Ishikawa (cell line): ENCODE measurements around the gene MESP1.

Source experiments
- CEBPB ChIP-seq: IDR thresholded peaks from 2 replicates; pipeline ENCODE4 v1.6.1; 2012
- CREB1 ChIP-seq: IDR thresholded peaks from 2 replicates; pipeline ENCODE4 v1.6.1; 2012; ENCODE audit warnings: low read depth
- EGR1 ChIP-seq: IDR thresholded peaks from 2 replicates; pipeline ENCODE4 v1.6.1; 2012
- EP300 ChIP-seq: IDR thresholded peaks from 2 replicates; pipeline ENCODE4 v1.6.1; 2012; ENCODE audit warnings: borderline replicate concordance
- FOXM1 ChIP-seq: IDR thresholded peaks from 2 replicates; pipeline ENCODE4 v1.6.1; 2012; ENCODE audit warnings: low read depth, borderline replicate concordance
- NFIC ChIP-seq: IDR thresholded peaks from 2 replicates; pipeline ENCODE4 v1.6.1; 2012
- RAD21 ChIP-seq: IDR thresholded peaks from 2 replicates; pipeline ENCODE4 v1.6.1; 2012; ENCODE audit warnings: low read depth
- TAF1 ChIP-seq: IDR thresholded peaks from 2 replicates; pipeline ENCODE4 v1.6.1; 2012; ENCODE audit warnings: low read depth, mild to moderate bottlenecking
- TCF12 ChIP-seq: IDR thresholded peaks from 2 replicates; pipeline ENCODE4 v1.6.1; 2012; ENCODE audit warnings: low read depth
- TEAD4 ChIP-seq: IDR thresholded peaks from 2 replicates; pipeline ENCODE4 v1.6.1; 2012
- ZBTB7A ChIP-seq: IDR thresholded peaks from 2 replicates; pipeline ENCODE4 v1.6.1; 2012; ENCODE audit warnings: low read depth
- TF ChIP-seq, protein P1 (sequence below): IDR thresholded peaks from 2 replicates; pipeline ENCODE4 v1.6.1; 2012; ENCODE audit warnings: low read depth, mild to moderate bottlenecking

DNA sequence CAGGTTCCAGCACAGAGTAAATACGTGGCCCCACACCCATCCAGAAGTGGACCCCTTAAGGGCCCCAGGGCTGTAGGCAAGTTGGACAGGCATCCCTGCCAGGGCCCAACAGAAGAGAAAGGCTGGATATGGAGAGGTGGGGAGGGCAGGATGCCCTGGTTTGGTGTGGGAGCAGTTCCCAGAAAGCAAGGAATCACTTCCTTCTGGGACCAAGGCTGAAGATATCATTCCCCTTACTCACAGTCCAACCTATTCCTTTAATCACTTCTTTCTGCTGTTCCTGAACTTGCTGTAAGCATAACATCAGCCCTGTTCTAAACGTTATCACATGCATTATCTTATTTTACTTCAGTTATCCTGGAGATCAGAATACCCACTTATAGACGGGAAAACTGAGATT lies 19.0 kb upstream of the MESP1 start:
- TF ChIP-seq CREB1 (no peak), EP300 (no peak), TAF1 (no peak), TEAD4 (no peak), TCF12 (no peak), CEBPB (no peak), EGR1 (no peak), RAD21 (no peak), NFIC (no peak), FOXM1 (no peak), ZBTB7A (no peak)
- TF ChIP-seq, protein P1, sequence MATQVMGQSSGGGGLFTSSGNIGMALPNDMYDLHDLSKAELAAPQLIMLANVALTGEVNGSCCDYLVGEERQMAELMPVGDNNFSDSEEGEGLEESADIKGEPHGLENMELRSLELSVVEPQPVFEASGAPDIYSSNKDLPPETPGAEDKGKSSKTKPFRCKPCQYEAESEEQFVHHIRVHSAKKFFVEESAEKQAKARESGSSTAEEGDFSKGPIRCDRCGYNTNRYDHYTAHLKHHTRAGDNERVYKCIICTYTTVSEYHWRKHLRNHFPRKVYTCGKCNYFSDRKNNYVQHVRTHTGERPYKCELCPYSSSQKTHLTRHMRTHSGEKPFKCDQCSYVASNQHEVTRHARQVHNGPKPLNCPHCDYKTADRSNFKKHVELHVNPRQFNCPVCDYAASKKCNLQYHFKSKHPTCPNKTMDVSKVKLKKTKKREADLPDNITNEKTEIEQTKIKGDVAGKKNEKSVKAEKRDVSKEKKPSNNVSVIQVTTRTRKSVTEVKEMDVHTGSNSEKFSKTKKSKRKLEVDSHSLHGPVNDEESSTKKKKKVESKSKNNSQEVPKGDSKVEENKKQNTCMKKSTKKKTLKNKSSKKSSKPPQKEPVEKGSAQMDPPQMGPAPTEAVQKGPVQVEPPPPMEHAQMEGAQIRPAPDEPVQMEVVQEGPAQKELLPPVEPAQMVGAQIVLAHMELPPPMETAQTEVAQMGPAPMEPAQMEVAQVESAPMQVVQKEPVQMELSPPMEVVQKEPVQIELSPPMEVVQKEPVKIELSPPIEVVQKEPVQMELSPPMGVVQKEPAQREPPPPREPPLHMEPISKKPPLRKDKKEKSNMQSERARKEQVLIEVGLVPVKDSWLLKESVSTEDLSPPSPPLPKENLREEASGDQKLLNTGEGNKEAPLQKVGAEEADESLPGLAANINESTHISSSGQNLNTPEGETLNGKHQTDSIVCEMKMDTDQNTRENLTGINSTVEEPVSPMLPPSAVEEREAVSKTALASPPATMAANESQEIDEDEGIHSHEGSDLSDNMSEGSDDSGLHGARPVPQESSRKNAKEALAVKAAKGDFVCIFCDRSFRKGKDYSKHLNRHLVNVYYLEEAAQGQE: no peak
